AG04450 (cell line): ENCODE results near the gene USP54. TPM values are rescaled to one million over a fixed set of nuclear protein-coding genes. Genes with fewer than 3 reads are reported as not detected.

Source experiments
- CTCF ChIA-PET: fragments of 300-600, 350-600 bp; formaldehyde crosslinking; extraction: SDS; loops from one replicate; lab custom pipeline; 2022; ENCODE audit warnings: antibody characterized with exemption, inconsistent platforms; lab: Charles Lee
- POLR2A ChIA-PET: fragments of 350-600 bp; formaldehyde crosslinking; extraction: SDS; loops from one replicate; lab custom pipeline; 2021; ENCODE audit warnings: antibody characterized with exemption, inconsistent platforms; lab: Yijun Ruan, JAX
- DNase-seq: peaks from one replicate; pipeline ENCODE4 v3.0.0-alpha.2; 2011; ENCODE audit warnings: low read depth, low spot score
- H3K27ac ChIP-seq: one replicate; pipeline ENCODE4 v1.5.1; 2012; ENCODE audit warnings: low read depth, low read length, control low read depth
- H3K27me3 ChIP-seq: one replicate; pipeline ENCODE4 v1.6.0; 2012; ENCODE audit warnings: low read length; ENCODE audit not compliant: control insufficient read depth, insufficient read depth
- H3K4me3 ChIP-seq: 2 replicates; pipeline ENCODE4 v1.5.1; 2011; ENCODE audit warnings: mild to moderate bottlenecking, low read depth, low read length, control low read depth
- H3K9me3 ChIP-seq: 2 replicates; pipeline ENCODE4 v1.5.1; 2012; ENCODE audit warnings: low read length; ENCODE audit not compliant: control insufficient read depth, insufficient read depth
- CTCF ChIP-seq: IDR thresholded peaks from 2 replicates; pipeline ENCODE4 v1.5.1; 2011; ENCODE audit warnings: low read depth, low read length, control low read depth, inconsistent platforms
- polyA plus RNA-seq: library from polyadenylated mRNA; depleted of rRNA; stranded (reverse); fragments of >200 nt; gene quantifications from 2 replicates; pipeline ENCODE4 v1.2.3, GENCODE V29; 2011

Gene USP54
- polyA plus RNA-seq, 1 experiment: 11.2 TPM

GRCh38 chr10:73561192-73561591 lies 29.9 kb downstream of the USP54 start:
- Histone ChIP-seq H3K27me3 (no peaks in the 10 kb centered on the region), H3K4me3 (no peak overlapping the region), H3K9me3 (no peaks in the 10 kb centered on the region), H3K27ac (no peak overlapping the region)
- ChIA-PET POLR2A (no interaction called here), CTCF (interaction anchor here (0.6 to 0.7 kb wide), 2 partner anchors 30 to 83 kb away, joined by 3 to 6 read pairs; no protein-coding TSS in a partner anchor)
- DNase-seq: no peak
- no peak for TF ChIP-seq CTCF

- H3K27me3 ChIP-seq: no peaks in the 10 kb centered on the region
- H3K4me3 ChIP-seq: no peak overlapping the region
- H3K9me3 ChIP-seq: no peaks in the 10 kb centered on the region
- no peak for TF ChIP-seq CTCF
- H3K27ac ChIP-seq: no peak overlapping the region
- DNase-seq: no peak
- CTCF ChIA-PET: interaction anchor here (1.1 kb wide), 1 partner anchor 30 kb away, joined by 4 read pairs; no protein-coding TSS in a partner anchor
- POLR2A ChIA-PET: no interaction called here
These were observed 31.6 kb downstream of the USP54 start for GRCh38 chr10:73559590-73559989.

GRCh38 chr10:73556855-73557254 lies 34.3 kb downstream of the USP54 start:
- CTCF ChIA-PET: no interaction called here
- Histone ChIP-seq H3K27ac (no peak overlapping the region), H3K27me3 (no peaks in the 10 kb centered on the region), H3K9me3 (no peaks in the 10 kb centered on the region), H3K4me3 (no peak overlapping the region)
- no peak for TF ChIP-seq CTCF
- no peak for DNase-seq
- POLR2A ChIA-PET: no interaction called here

- H3K4me3 ChIP-seq: no peak overlapping the region
- no peaks in the 10 kb centered on the region for H3K9me3 ChIP-seq
- ChIA-PET CTCF (interaction anchor here (0.6 kb wide), 1 partner anchor 87 kb away, joined by 3 read pairs; no protein-coding TSS in a partner anchor), POLR2A (no interaction called here)
- no peak for TF ChIP-seq CTCF
- DNase-seq: no peak
- no peaks in the 10 kb centered on the region for H3K27me3 ChIP-seq
- no peak overlapping the region for H3K27ac ChIP-seq
These were observed 36.4 kb downstream of the USP54 start for GRCh38 chr10:73554721-73555120.

- ChIA-PET CTCF (no interaction called here), POLR2A (no interaction called here)
- Histone ChIP-seq H3K4me3 (no peak overlapping the region), H3K27me3 (no peaks in the 10 kb centered on the region), H3K27ac (no peak overlapping the region), H3K9me3 (no peaks in the 10 kb centered on the region)
- no peak for DNase-seq
- no peak for TF ChIP-seq CTCF
These were observed 37.4 kb downstream of the USP54 start for GRCh38 chr10:73553761-73554160.
